GM12878 (cell line): Measurements from ENCODE around the gene AVEN. TPM values are rescaled to one million over a fixed set of nuclear protein-coding genes. Genes with fewer than 3 reads are reported as not detected.

Experiments used
- ATAC-seq: fragments of 200-7000 bp; cut with Tn5 transposase; 3 replicates; pipeline ENCODE4 v1.9.1; 2020; ENCODE audit warnings: mild to moderate bottlenecking, moderate library complexity
- BruUV-seq: library from RNA; stranded (reverse); fragments of 400-500 nt; replicated peaks from 2 replicates; lab custom pipeline; 2021; lab: Mats Ljungman, UMichigan
- CTCF ChIA-PET: fragments of 300-600 bp; sonication (Branson Sonifier 250); formaldehyde crosslinking; extraction: SDS; loops from one replicate; lab custom pipeline; 2021; ENCODE audit warnings: inconsistent platforms; lab: Yijun Ruan, JAX
- POLR2A ChIA-PET: fragments of 350-600 bp; formaldehyde crosslinking; extraction: SDS; loops from one replicate; lab custom pipeline; 2021; ENCODE audit warnings: inconsistent platforms; lab: Charles Lee
- RAD21 ChIA-PET: fragments of 300-600 bp; sonication (Branson Sonifier 250); formaldehyde crosslinking; loops from one replicate; lab custom pipeline; 2023; ENCODE audit warnings: antibody characterized with exemption; ENCODE audit not compliant: unreplicated experiment; lab: Charles Lee
- SMC1A ChIA-PET: fragments of 300-600 bp; sonication (Branson Sonifier 250); formaldehyde crosslinking; loops from one replicate; lab custom pipeline; 2023; ENCODE audit not compliant: unreplicated experiment, uncharacterized antibody; lab: Charles Lee
- DNase-seq: peaks from one replicate; pipeline ENCODE4 v3.0.0-alpha.2; 2011; ENCODE audit warnings: low read depth, low spot score
- FAIRE-seq: peaks from 3 replicates; lab custom pipeline; 2011; peaks lifted over from hg19 to GRCh38; lab: Jason Lieb, UNC
- H2AFZ ChIP-seq: 2 replicates; pipeline ENCODE4 v1.6.0; 2011; ENCODE audit warnings: low read depth, low read length, control low read depth; ENCODE audit not compliant: control insufficient read depth
- H3K27ac ChIP-seq: 2 replicates; pipeline ENCODE4 v1.5.1; 2011; ENCODE audit warnings: control low read depth; ENCODE audit not compliant: control insufficient read depth, insufficient read depth
- H3K27me3 ChIP-seq, 2 experiments: replicated peaks in 1 of 2; 2 replicates each; pipeline versions ENCODE4 v1.6.0 to v1.6.1; 2011; ENCODE audit warnings: low read length in 1 of 2; ENCODE audit not compliant: control insufficient read depth in 2 of 2, insufficient read depth in 2 of 2
- H3K36me3 ChIP-seq, 2 experiments: 2 replicates each; pipeline ENCODE4 v1.5.1; 2011; ENCODE audit warnings: low read length in 1 of 2; ENCODE audit not compliant: control insufficient read depth in 2 of 2, insufficient read depth in 2 of 2
- H3K4me1 ChIP-seq: 2 replicates; pipeline ENCODE4 v1.6.1; 2011; ENCODE audit warnings: mild to moderate bottlenecking, low read length, moderate library complexity, mixed read lengths; ENCODE audit not compliant: control insufficient read depth, insufficient read depth
- H3K4me2 ChIP-seq: 2 replicates; pipeline ENCODE4 v1.6.0; 2011; ENCODE audit warnings: control low read depth; ENCODE audit not compliant: control insufficient read depth, insufficient read depth
- H3K4me3 ChIP-seq: fragments of 200-600 bp; sonication (generic); 2 replicates; pipeline ENCODE4 v1.5.1; 2016
- H3K79me2 ChIP-seq: 2 replicates; pipeline ENCODE4 v1.6.0; 2011; ENCODE audit warnings: low read length; ENCODE audit not compliant: control insufficient read depth, insufficient read depth
- H3K9ac ChIP-seq: 2 replicates; pipeline ENCODE4 v1.8.0; 2011; ENCODE audit warnings: low read length, control low read depth, mixed read lengths; ENCODE audit not compliant: control insufficient read depth, insufficient read depth
- H3K9me3 ChIP-seq: replicated peaks from 3 replicates; pipeline ENCODE4 v1.5.1; 2011; ENCODE audit warnings: mild to moderate bottlenecking, low read length; ENCODE audit not compliant: control insufficient read depth, insufficient read depth
- H4K20me1 ChIP-seq: 2 replicates; pipeline ENCODE4 v1.6.0; 2011; ENCODE audit not compliant: control insufficient read depth, insufficient read depth
- ATF7 ChIP-seq: fragments of 450-650 bp; IDR thresholded peaks from 2 replicates; pipeline ENCODE4 v1.6.1; 2016; ENCODE audit warnings: low read depth, mild to moderate bottlenecking
- BRCA1 ChIP-seq: IDR thresholded peaks from 2 replicates; pipeline ENCODE4 v1.6.1; 2011; ENCODE audit warnings: low read depth, low read length, improper control_type of control experiment
- CHD2 ChIP-seq: IDR thresholded peaks from 2 replicates; pipeline ENCODE4 v1.6.1; 2011; ENCODE audit warnings: low read depth, low read length, improper control_type of control experiment, borderline replicate concordance
- CHD4 ChIP-seq: fragments of 200-600 bp; sonication (generic); IDR thresholded peaks from 2 replicates; pipeline ENCODE4 v1.6.1; 2016; ENCODE audit warnings: mild to moderate bottlenecking
- EP300 ChIP-seq, 2 experiments: fragments of 150-350 bp in 1 of 2; IDR thresholded peaks; 2 replicates each; pipeline ENCODE4 v1.6.1; 2011 to 2012; ENCODE audit warnings: low read depth in 2 of 2, low read length in 2 of 2, borderline replicate concordance in 1 of 2, improper control_type of control experiment in 1 of 2, inconsistent platforms in 1 of 2; ENCODE audit not compliant: control insufficient read depth in 1 of 2
- ETV6 ChIP-seq, 2 experiments: fragments of 450-650 bp in 1 of 2; IDR thresholded peaks in 1 of 2; conservative IDR thresholded peaks in 1 of 2; 2 replicates each; pipeline ENCODE4 v1.6.1; 2014; ENCODE audit warnings: antibody characterized with exemption in 1 of 2, borderline replicate concordance in 1 of 2, low read depth in 1 of 2, mild to moderate bottlenecking in 1 of 2, moderate library complexity in 1 of 2
- JUNB ChIP-seq: IDR thresholded peaks from 2 replicates; pipeline ENCODE4 v1.6.1; 2016; ENCODE audit warnings: antibody characterized with exemption, mild to moderate bottlenecking
- MXI1 ChIP-seq: fragments of 150-350 bp; IDR thresholded peaks from 2 replicates; pipeline ENCODE4 v1.6.1; 2011; ENCODE audit warnings: low read depth, mild to moderate bottlenecking, inconsistent platforms, low read length, improper control_type of control experiment
- MYB ChIP-seq: fragments of 150-350 bp; IDR thresholded peaks from 2 replicates; pipeline ENCODE4 v1.6.1; 2014; ENCODE audit warnings: mild to moderate bottlenecking, low read depth, low read length, borderline replicate concordance
- NR2F1 ChIP-seq: fragments of 450-650 bp; conservative IDR thresholded peaks from 2 replicates; pipeline ENCODE4 v1.6.1; 2017; ENCODE audit warnings: mild to moderate bottlenecking
- PML ChIP-seq: IDR thresholded peaks from 2 replicates; pipeline ENCODE4 v1.6.1; 2012; ENCODE audit warnings: low read length, inconsistent platforms
- POLR2AphosphoS5 ChIP-seq: IDR thresholded peaks from 2 replicates; pipeline ENCODE4 v1.6.1; 2011; ENCODE audit warnings: mild to moderate bottlenecking, low read length, inconsistent platforms
- RAD21 ChIP-seq: IDR thresholded peaks from 2 replicates; pipeline ENCODE4 v1.6.1; 2011; ENCODE audit warnings: mild to moderate bottlenecking, low read depth, low read length, moderate library complexity; ENCODE audit not compliant: insufficient read depth
- RBBP5 ChIP-seq: fragments of 200-600 bp; sonication (generic); conservative IDR thresholded peaks from 2 replicates; pipeline ENCODE4 v1.6.1; 2016
- RELA ChIP-seq: fragments of 450-650 bp; IDR thresholded peaks from 2 replicates; pipeline ENCODE4 v1.8.0; 2014; ENCODE audit warnings: borderline replicate concordance; ENCODE audit not compliant: partially characterized antibody
- SMAD5 ChIP-seq: IDR thresholded peaks from 2 replicates; pipeline ENCODE4 v1.6.1; 2016; ENCODE audit warnings: antibody characterized with exemption, low read depth
- SRF ChIP-seq, 2 experiments: IDR thresholded peaks; 2 replicates each; pipeline ENCODE4 v1.6.1; 2011; ENCODE audit warnings: low read depth in 2 of 2, low read length in 2 of 2, mild to moderate bottlenecking in 1 of 2, moderate library complexity in 1 of 2
- STAT3 ChIP-seq: IDR thresholded peaks from 2 replicates; pipeline ENCODE4 v1.6.1; 2011; ENCODE audit warnings: low read depth, low read length, improper control_type of control experiment
- TARDBP ChIP-seq: IDR thresholded peaks from 2 replicates; pipeline ENCODE4 v1.6.1; 2016; ENCODE audit warnings: borderline replicate concordance
- ZNF384 ChIP-seq: IDR thresholded peaks from 2 replicates; pipeline ENCODE4 v1.6.1; 2012; ENCODE audit warnings: low read depth, mild to moderate bottlenecking, low read length, improper control_type of control experiment, borderline replicate concordance
- WGBS: methylation state at CpG from one replicate; pipeline ENCODE4 v1.1.6; 2016; ENCODE audit warnings: low lambda C conversion rate; ENCODE audit not compliant: insufficient replicate concordance, insufficient coverage; ENCODE audit errors: missing lambda C conversion rate; 5-methylcytosine and 5-hydroxymethylcytosine counted together
- in situ Hi-C: fragments of 300-500 bp; cut with MboI; formaldehyde crosslinking; loops from 9 replicates; pipeline ENCODE4 v1.14.3; 2018; ENCODE audit warnings: mixed read lengths
- intact Hi-C: fragments of 100-400 bp; cut with micrococcal nuclease; formaldehyde crosslinking; loops from one replicate; pipeline ENCODE4 v1.14.2; 2022; ENCODE audit not compliant: unreplicated experiment
- polyA plus RNA-seq, 11 experiments: library from polyadenylated mRNA; depleted of rRNA in 4 of 11; unstranded in 6 of 11; stranded (reverse) in 5 of 11; fragments of >200 nt; fragmentation: Nextera tagmentation in 4 of 11; fragmentation: Illumina TruSeq in 1 of 11; extraction: Ambion mirVana in 4 of 11; extraction: Trizol in 1 of 11; gene quantifications; 1 replicate in 1 of 11; 2 replicates in 10 of 11; pipeline versions ENCODE4 v1.2.1 to v1.2.3, GENCODE V29; 2011 to 2016; ENCODE audit warnings: inconsistent platforms in 2 of 11, missing spikeins in 2 of 11, low read depth in 1 of 11
- total RNA-seq, 4 experiments: library from RNA; depleted of rRNA in 3 of 4; stranded (reverse); fragments of >200 nt in 3 of 4; fragmentation: Illumina TruSeq in 1 of 4; extraction: Trizol in 1 of 4; gene quantifications; 2 replicates each; pipeline versions ENCODE4 v1.2.1 to v1.2.3, GENCODE V29; 2013 to 2021
- TF ChIP-seq, protein P1 (sequence below): fragments of 150-350 bp; IDR thresholded peaks from 2 replicates; pipeline ENCODE4 v1.6.1; 2016; ENCODE audit warnings: low read depth, low read length
- TF ChIP-seq, protein P2 (sequence below): IDR thresholded peaks from 2 replicates; pipeline ENCODE4 v1.6.1; 2011; ENCODE audit warnings: low read depth, low read length, improper control_type of control experiment, borderline replicate concordance

AVEN gene
- total and polyA plus RNA-seq, 10 of the 15 experiments (the other 5 are each of a cell fraction or from before 2014, with no cell fraction given) = 1.4 to 15.1 (median 10.5) TPM

DNA sequence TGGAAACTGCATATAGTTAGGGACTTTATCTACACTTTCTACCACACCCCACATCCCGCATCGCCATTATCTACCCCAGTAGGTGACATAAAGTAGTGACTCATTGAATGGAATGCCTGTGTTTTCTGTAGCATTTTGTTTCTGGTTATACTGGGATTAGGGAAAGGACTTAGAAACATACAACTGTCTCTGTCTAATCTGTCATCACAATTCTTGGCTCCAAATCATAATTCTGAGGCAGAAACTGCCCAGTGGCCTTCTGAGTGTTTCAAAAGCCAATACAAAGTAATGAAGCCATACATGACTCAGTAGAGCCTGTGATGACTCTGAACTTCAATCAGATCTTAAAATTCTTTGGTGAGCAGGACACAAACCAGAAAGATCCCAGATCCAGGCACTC, 186.4 kb downstream of the AVEN start (continued):
- TF ChIP-seq CHD2 (no peak), MXI1 (no peak)

DNA sequence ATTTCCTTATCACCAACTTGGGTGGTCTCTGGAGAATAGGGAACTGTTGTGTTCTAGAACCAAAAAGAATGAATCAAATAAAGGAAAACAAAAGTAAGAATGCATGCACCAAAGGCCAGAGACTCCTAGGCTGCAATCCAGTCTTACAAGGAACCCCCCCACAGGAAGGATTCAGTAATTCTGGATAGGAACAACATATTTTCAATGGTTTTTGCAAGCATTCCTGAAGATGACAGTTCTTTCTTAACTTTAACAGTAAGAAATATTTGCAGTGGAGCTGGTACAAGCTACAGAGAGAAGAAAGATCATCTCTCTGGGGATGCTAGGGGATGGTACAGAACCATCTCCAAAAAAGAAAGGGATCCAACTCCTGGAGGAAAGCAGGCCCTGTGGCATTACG, 186.9 kb downstream of the AVEN start:
- Histone ChIP-seq H3K27me3 (no peaks in the 10 kb centered on the region), H3K27ac (no peak overlapping the region), H3K4me2 (no peak overlapping the region), H2AFZ (no peak overlapping the region), H3K9me3 (no peaks in the 10 kb centered on the region), H3K4me3 (no peak overlapping the region), H4K20me1 (no peaks in the 10 kb centered on the region), H3K36me3 (no peaks in the 10 kb centered on the region), H3K9ac (no peak overlapping the region), H3K4me1 (no peaks in the 10 kb centered on the region), H3K79me2 (no peaks in the 10 kb centered on the region)
- FAIRE-seq (no peak), DNase-seq (no peak), ATAC-seq (no peak)
- intact Hi-C loops = no loop called here
- POLR2A ChIA-PET = no interaction called here
- in situ Hi-C loops = no loop called here
- RAD21 ChIA-PET = no interaction called here
- no TSS peak for BruUV-seq
- WGBS = 36% methylated on average over 1 of the region's 1 CpG
- no peak for TF ChIP-seq SMAD5
- no peak for TF ChIP-seq NR2F1
- no peak for TF ChIP-seq SRF (IDR thresholded peaks at IDR 0.05; ENCODE audit: low read depth in 2 of 2, low read length in 2 of 2)
- no peak for TF ChIP-seq EP300 (IDR thresholded peaks at IDR 0.05; ENCODE audit: borderline replicate concordance in 1 of 2, control insufficient read depth in 1 of 2, low read depth in 2 of 2, low read length in 2 of 2)
- no peak for TF ChIP-seq JUNB
- no peak for TF ChIP-seq ZNF384
- no peak for TF ChIP-seq STAT3
- no peak for TF ChIP-seq PML
- TF ChIP-seq, protein P1, sequence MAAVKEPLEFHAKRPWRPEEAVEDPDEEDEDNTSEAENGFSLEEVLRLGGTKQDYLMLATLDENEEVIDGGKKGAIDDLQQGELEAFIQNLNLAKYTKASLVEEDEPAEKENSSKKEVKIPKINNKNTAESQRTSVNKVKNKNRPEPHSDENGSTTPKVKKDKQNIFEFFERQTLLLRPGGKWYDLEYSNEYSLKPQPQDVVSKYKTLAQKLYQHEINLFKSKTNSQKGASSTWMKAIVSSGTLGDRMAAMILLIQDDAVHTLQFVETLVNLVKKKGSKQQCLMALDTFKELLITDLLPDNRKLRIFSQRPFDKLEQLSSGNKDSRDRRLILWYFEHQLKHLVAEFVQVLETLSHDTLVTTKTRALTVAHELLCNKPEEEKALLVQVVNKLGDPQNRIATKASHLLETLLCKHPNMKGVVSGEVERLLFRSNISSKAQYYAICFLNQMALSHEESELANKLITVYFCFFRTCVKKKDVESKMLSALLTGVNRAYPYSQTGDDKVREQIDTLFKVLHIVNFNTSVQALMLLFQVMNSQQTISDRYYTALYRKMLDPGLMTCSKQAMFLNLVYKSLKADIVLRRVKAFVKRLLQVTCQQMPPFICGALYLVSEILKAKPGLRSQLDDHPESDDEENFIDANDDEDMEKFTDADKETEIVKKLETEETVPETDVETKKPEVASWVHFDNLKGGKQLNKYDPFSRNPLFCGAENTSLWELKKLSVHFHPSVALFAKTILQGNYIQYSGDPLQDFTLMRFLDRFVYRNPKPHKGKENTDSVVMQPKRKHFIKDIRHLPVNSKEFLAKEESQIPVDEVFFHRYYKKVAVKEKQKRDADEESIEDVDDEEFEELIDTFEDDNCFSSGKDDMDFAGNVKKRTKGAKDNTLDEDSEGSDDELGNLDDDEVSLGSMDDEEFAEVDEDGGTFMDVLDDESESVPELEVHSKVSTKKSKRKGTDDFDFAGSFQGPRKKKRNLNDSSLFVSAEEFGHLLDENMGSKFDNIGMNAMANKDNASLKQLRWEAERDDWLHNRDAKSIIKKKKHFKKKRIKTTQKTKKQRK = no peak
- TF ChIP-seq POLR2AphosphoS5 = no peak
- TF ChIP-seq, protein P2, sequence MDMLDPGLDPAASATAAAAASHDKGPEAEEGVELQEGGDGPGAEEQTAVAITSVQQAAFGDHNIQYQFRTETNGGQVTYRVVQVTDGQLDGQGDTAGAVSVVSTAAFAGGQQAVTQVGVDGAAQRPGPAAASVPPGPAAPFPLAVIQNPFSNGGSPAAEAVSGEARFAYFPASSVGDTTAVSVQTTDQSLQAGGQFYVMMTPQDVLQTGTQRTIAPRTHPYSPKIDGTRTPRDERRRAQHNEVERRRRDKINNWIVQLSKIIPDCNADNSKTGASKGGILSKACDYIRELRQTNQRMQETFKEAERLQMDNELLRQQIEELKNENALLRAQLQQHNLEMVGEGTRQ = no peak
- TF ChIP-seq ATF7 = no peak
- no peak for TF ChIP-seq TARDBP
- no peak for TF ChIP-seq BRCA1
- TF ChIP-seq MYB = no peak
- no peak for TF ChIP-seq RBBP5
- TF ChIP-seq CHD4 = no peak
- TF ChIP-seq ETV6 (conservative IDR thresholded peaks at IDR 0.05 in 1 of 2, IDR thresholded peaks at IDR 0.05 in 1 of 2; ENCODE audit: borderline replicate concordance in 1 of 2, low read depth in 1 of 2) = no peak
- no peak for TF ChIP-seq RELA
- no peak for TF ChIP-seq RAD21
- SMC1A ChIA-PET = no interaction called here
- CTCF ChIA-PET = no interaction called here
